NCI-H460 (cell line): ENCODE results near the gene MGAT2. TPM values are rescaled to one million over a fixed set of nuclear protein-coding genes. Genes with fewer than 3 reads are reported as not detected.
"Not testable (repeated sequence)": the region's sequence is repeated elsewhere in the genome, so short reads cannot be mapped to it uniquely, and the experiment has no call there.

Experiments used
- DNase-seq: peaks from one replicate; pipeline ENCODE4 v3.0.0-alpha.2; 2016; ENCODE audit warnings: low read depth; ENCODE audit errors: extremely low read depth
- polyA plus RNA-seq: library from polyadenylated mRNA; depleted of rRNA; stranded (reverse); fragments of >200 nt; gene quantifications from 2 replicates; pipeline ENCODE4 v1.2.3, GENCODE V29; 2014; cell fraction: nucleus; rRNA removed
- total RNA-seq: library from RNA; depleted of rRNA; stranded (reverse); fragments of >200 nt; shearing (Covaris generic); gene quantifications from 2 replicates; pipeline ENCODE4 v1.2.3, GENCODE V29; 2014; rRNA removed

The MGAT2 gene
- 49.5 and 52.8 TPM in 2 replicates for total RNA-seq
- 62.0 and 68.0 TPM in 2 replicates for polyA plus RNA-seq

GRCh38 chr14:49620182-49621113 is at the start of gene MGAT2, which contains the start of gene RPL36AL:
TSS of gene MGAT2 (plus strand) at chr14:49620799. CDS start at chr14:49621269, 470 bp downstream.
TSS of gene RPL36AL (minus strand) at chr14:49620626. CDS start at chr14:49619104, 1,522 bp downstream.
- peak; percentile 98 for DNase-seq

- DNase-seq: no peak
These were observed 46.6 kb upstream of the MGAT2 start for GRCh38 chr14:49574038-49574437.

- no peak for DNase-seq
These were observed 42.5 kb upstream of the MGAT2 start for GRCh38 chr14:49578141-49578540.

- DNase-seq: no peak
These were observed 40.8 kb upstream of the MGAT2 start for GRCh38 chr14:49579841-49580240.

- DNase-seq: no peak
These were observed 39.1 kb upstream of the MGAT2 start for GRCh38 chr14:49581209-49582112.

- DNase-seq: no peak
These were observed 38.3 kb upstream of the MGAT2 start for GRCh38 chr14:49582113-49582977.

GRCh38 chr14:49583629-49584028 is 37.0 kb upstream of the MGAT2 start:
- no peak for DNase-seq

- DNase-seq: no peak
These were observed 36.5 kb upstream of the MGAT2 start for GRCh38 chr14:49584058-49584457.

GRCh38 chr14:49584981-49585640 is 35.5 kb upstream of the MGAT2 start:
- not testable (repeated sequence) for DNase-seq

GRCh38 chr14:49585803-49586672 is 34.6 kb upstream of the MGAT2 start, which contains the start of gene RPS29:
TSS of gene RPS29 (minus strand) at chr14:49586380. CDS start at chr14:49586346, 34 bp downstream.
- peak; percentile 100 for DNase-seq

GRCh38 chr14:49586673-49587460 is 33.7 kb upstream of the MGAT2 start:
- peak; percentile 69 for DNase-seq

GRCh38 chr14:49589387-49589786 is 31.2 kb upstream of the MGAT2 start:
- no peak for DNase-seq

- DNase-seq: no peak
These were observed 27.6 kb upstream of the MGAT2 start for GRCh38 chr14:49593016-49593415.

GRCh38 chr14:49594347-49595091 is 26.1 kb upstream of the MGAT2 start:
- no peak for DNase-seq

- DNase-seq: no peak
These were observed 22.5 kb upstream of the MGAT2 start for GRCh38 chr14:49598189-49598484.

GRCh38 chr14:49598485-49599300 is 21.9 kb upstream of the MGAT2 start, which contains the start of gene LRR1:
TSS of gene LRR1 (plus strand) at chr14:49598940. CDS start at chr14:49599021, 81 bp downstream.
- peak; percentile 73 for DNase-seq
